ENCODE results near the gene AMMECR1.

DNA sequence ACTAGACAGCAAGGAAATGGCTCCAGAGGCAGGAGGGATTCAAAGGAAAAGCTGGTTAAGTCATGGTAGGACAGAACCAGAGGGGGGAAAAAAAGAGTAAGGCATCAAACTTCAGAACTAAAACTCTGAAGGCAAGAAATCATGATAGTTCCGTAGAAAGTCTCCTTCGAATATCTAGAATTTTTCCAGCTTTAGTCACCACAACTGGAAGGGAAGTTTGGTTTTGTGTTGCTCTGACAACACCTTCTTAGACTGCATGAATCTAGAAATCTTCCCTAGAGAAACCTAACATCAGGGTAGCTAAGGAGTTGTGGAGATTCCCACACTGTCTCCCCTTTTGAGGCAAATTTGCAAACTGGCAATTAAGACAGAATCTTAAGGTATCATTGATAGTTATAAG is 33.7 kb downstream of the AMMECR1 start:
- TF ChIP-seq CBX2 (IDR thresholded peaks at IDR 0.05; ENCODE audit: low read depth, low read length) (no peak), CBX2 (CRISPR knock-in tag; IDR thresholded peaks at IDR 0.05; ENCODE audit: low read depth) (no peak), FOXA1 (IDR thresholded peaks at IDR 0.05) (no peak), FOXA1 (CRISPR knock-in tag; IDR thresholded peaks at IDR 0.05) (no peak), HDAC2 (CRISPR knock-in tag; IDR thresholded peaks at IDR 0.05) (no peak), NR2C2 (CRISPR knock-in tag; IDR thresholded peaks at IDR 0.05; ENCODE audit: borderline replicate concordance) (no peak), SP2 (CRISPR knock-in tag; IDR thresholded peaks at IDR 0.05) (no peak), RAD21 (CRISPR knock-in tag; IDR thresholded peaks at IDR 0.05) (no peak), CTCF (CRISPR knock-in tag; IDR thresholded peaks at IDR 0.05) (no peak)
- TF ChIP-seq, protein P1, sequence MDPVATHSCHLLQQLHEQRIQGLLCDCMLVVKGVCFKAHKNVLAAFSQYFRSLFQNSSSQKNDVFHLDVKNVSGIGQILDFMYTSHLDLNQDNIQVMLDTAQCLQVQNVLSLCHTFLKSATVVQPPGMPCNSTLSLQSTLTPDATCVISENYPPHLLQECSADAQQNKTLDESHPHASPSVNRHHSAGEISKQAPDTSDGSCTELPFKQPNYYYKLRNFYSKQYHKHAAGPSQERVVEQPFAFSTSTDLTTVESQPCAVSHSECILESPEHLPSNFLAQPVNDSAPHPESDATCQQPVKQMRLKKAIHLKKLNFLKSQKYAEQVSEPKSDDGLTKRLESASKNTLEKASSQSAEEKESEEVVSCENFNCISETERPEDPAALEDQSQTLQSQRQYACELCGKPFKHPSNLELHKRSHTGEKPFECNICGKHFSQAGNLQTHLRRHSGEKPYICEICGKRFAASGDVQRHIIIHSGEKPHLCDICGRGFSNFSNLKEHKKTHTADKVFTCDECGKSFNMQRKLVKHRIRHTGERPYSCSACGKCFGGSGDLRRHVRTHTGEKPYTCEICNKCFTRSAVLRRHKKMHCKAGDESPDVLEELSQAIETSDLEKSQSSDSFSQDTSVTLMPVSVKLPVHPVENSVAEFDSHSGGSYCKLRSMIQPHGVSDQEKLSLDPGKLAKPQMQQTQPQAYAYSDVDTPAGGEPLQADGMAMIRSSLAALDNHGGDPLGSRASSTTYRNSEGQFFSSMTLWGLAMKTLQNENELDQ (CRISPR knock-in tag; IDR thresholded peaks at IDR 0.05; ENCODE audit: borderline replicate concordance): no peak
- TF ChIP-seq, protein P2, sequence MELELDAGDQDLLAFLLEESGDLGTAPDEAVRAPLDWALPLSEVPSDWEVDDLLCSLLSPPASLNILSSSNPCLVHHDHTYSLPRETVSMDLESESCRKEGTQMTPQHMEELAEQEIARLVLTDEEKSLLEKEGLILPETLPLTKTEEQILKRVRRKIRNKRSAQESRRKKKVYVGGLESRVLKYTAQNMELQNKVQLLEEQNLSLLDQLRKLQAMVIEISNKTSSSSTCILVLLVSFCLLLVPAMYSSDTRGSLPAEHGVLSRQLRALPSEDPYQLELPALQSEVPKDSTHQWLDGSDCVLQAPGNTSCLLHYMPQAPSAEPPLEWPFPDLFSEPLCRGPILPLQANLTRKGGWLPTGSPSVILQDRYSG (CRISPR knock-in tag; IDR thresholded peaks at IDR 0.05): no peak

Data from HepG2 (cell line).